GM12872 (cell line): ENCODE data around the gene SOS2.

Experiments
- CTCF ChIP-seq: IDR thresholded peaks from 3 replicates; pipeline ENCODE4 v1.5.1; 2011; ENCODE audit warnings: low read depth, mild to moderate bottlenecking, low read length, moderate library complexity; ENCODE audit not compliant: insufficient read depth

SOS2 gene

GRCh38 chr14:50148799-50149198 lies 82.6 kb downstream of the SOS2 start:
- TF ChIP-seq CTCF, result no peak

GRCh38 chr14:50139192-50139591 lies 92.2 kb downstream of the SOS2 start:
- no peak for TF ChIP-seq CTCF

- no peak for TF ChIP-seq CTCF
Observed at GRCh38 chr14:50127802-50128201, 103.6 kb downstream of the SOS2 start.

- TF ChIP-seq CTCF, result no peak
Observed at GRCh38 chr14:50123062-50123461, 108.3 kb downstream of the SOS2 start.

- TF ChIP-seq CTCF, result no peak
Observed at GRCh38 chr14:50122291-50122690, 109.1 kb downstream of the SOS2 start.

GRCh38 chr14:50121486-50121885 lies 109.9 kb downstream of the SOS2 start:
- no peak for TF ChIP-seq CTCF

- no peak for TF ChIP-seq CTCF
Observed at GRCh38 chr14:50117456-50117855, 113.9 kb downstream of the SOS2 start.

- no peak for TF ChIP-seq CTCF
Observed at GRCh38 chr14:50116966-50117365, 114.4 kb downstream of the SOS2 start.
